ENCODE results near the gene TNNT1.
"Not testable (repeated sequence)": the region's sequence is repeated elsewhere in the genome, so short reads cannot be mapped to it uniquely, and the experiment has no call there.

Gene TNNT1, protein sequence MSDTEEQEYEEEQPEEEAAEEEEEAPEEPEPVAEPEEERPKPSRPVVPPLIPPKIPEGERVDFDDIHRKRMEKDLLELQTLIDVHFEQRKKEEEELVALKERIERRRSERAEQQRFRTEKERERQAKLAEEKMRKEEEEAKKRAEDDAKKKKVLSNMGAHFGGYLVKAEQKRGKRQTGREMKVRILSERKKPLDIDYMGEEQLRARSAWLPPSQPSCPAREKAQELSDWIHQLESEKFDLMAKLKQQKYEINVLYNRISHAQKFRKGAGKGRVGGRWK

DNA sequence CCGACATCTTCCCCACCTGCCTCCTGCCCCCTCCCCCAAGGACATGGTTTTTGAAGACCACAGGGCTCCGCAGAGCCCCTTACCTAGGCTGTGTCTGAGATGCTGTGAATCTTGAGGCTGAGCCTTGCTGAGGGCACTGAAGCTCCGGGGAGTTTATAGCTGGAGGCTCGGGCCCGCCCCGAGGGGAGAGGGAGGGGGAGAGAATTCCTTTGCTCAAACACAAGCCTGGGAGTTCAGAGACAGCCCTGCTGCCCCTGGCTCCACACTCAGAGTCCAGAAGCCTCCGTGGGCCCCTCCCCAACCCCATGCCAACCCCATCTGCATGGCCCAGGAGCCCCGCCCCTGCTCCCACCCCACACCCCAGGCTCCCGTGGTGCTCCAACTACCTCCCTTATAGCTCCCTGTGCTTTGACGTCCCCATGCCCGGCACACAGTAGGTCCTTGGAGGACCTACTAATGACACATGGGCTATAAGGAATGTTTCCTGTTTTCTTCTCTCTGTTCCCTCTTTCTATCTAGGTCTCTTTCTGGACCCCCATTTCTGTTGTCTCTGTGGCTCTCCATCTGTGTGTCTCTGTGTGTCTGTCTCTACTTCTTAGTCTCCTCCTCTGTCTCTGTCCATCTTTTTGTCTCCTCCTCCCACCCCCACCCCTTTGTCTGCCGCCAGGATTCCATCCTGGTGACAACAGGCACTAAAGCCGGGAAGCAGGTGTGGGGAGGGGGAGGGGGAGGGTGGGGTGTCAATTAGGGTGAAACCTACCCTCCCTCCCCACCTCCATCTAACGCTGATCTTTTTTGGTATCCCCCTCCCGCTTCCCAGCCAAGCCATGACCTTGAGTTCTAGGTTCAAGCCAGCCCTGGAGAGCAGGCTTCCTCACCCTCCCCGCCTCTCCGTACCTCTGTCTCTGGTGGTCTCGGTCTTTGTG is at the start of gene TNNT1:
TNNT1 (minus strand) TSS at position 129 of the 926 bp plus-strand sequence. CDS start 2,049 bp downstream, outside the sequence.
- no peak for DNase-seq (ENCODE audit: low read depth, low spot score)

GRCh38 chr19:55198651-55199050 is 49.6 kb upstream of the TNNT1 start:
- no peak for DNase-seq (ENCODE audit: low read depth, low spot score)

GRCh38 chr19:55197528-55197927 is 48.5 kb upstream of the TNNT1 start:
- no peak for DNase-seq (ENCODE audit: low read depth, low spot score)

GRCh38 chr19:55196803-55197202 is 47.8 kb upstream of the TNNT1 start:
- DNase-seq (ENCODE audit: low read depth, low spot score) = no peak

GRCh38 chr19:55193481-55193880 is 44.5 kb upstream of the TNNT1 start:
- DNase-seq (ENCODE audit: low read depth, low spot score) = no peak

- DNase-seq (ENCODE audit: low read depth, low spot score) = no peak
Observed at GRCh38 chr19:55189403-55189835, 40.4 kb upstream of the TNNT1 start.

- DNase-seq (ENCODE audit: low read depth, low spot score) = no peak
Observed at GRCh38 chr19:55188625-55189024, 39.6 kb upstream of the TNNT1 start.

- DNase-seq (ENCODE audit: low read depth, low spot score) = no peak
Observed at GRCh38 chr19:55186080-55186479, 37.1 kb upstream of the TNNT1 start.

DNA sequence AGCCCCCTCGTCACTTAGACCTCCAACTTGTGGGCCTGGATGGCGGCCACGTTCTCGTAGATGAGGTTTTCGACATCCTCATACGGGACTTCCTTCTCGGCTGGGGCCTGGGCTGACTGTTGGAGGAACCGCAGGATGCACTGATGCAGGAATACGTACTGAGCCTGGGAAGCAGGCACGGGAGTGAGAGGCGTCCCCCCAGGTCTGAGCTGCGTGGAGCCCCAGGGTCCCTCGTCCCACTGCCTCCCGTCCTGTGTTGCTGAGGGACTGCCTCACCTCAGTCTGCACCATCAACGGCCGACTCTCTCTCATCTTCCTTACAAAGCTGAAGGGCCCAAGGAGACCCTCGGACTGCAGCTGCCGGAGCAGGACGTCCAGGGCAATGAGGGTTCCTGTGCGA is 32.7 kb upstream of the TNNT1 start:
- no peak for DNase-seq (ENCODE audit: low read depth, low spot score)

- DNase-seq (ENCODE audit: low read depth, low spot score) = peak; percentile 42
Observed at GRCh38 chr19:55179606-55180484, 30.8 kb upstream of the TNNT1 start, which contains the start of gene SYT5. Gene SYT5 (minus strand): TSS chr19:55180289. CDS start chr19:55179041, 1,248 bp downstream.

- peak; percentile 69 for DNase-seq (ENCODE audit: low read depth, low spot score)
Observed at GRCh38 chr19:55178781-55179599, 30.0 kb upstream of the TNNT1 start.

DNA sequence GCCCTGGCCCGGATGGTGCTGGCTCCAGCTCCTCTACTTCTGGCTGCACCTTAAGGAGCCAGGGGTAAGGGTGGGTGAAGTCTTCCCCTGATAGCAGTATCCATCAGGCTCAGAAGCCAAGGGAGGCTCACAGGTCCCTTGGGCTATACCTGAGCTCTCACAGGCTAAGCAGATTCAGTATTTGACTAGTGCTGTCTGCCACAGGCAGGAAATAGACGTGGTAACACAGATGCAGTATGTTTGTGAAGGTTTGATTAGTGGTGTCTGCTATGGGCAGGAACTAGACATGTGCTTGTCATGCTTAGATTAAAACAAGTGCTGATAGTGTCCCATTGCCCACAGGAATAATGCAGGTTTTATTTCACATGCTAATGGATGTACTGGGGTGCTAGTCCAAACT is 27.1 kb upstream of the TNNT1 start:
- DNase-seq (ENCODE audit: low read depth, low spot score) = no peak

- no peak for DNase-seq (ENCODE audit: low read depth, low spot score)
Observed at GRCh38 chr19:55175117-55175867, 26.3 kb upstream of the TNNT1 start.

DNA sequence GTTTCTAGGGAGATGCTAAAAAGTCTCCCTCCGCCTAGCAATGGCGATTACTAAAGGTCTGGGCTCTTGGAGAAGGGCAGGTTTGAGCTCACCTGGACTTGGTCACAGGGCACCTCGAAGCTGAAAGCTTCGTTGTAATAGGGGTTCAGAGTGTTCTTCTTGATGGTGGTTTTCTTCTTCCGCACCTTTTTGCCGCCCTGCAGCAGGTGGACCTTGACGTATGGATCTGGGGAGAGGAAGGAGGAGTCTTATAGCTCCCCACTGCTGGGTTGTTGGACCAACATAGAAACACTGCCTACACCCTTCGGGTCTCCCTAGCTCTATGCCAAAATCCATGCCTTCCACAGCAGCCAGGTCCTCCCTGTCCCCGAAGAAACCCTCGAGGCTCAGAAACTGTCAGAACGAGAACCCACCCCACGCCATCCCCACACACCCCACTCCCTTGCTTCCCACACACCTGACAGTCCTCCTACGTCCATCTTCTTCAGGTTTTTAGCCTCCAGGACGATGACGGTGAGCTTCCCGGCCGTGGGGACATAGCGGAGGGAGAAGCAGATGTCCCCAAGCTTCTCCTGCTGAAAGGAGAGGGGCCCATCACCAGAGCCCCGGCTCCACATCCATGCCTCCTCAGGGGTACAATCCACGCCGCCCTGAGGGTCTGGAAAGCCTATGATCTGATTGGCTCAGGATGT is 25.6 kb upstream of the TNNT1 start:
- DNase-seq (ENCODE audit: low read depth, low spot score) = no peak

DNA sequence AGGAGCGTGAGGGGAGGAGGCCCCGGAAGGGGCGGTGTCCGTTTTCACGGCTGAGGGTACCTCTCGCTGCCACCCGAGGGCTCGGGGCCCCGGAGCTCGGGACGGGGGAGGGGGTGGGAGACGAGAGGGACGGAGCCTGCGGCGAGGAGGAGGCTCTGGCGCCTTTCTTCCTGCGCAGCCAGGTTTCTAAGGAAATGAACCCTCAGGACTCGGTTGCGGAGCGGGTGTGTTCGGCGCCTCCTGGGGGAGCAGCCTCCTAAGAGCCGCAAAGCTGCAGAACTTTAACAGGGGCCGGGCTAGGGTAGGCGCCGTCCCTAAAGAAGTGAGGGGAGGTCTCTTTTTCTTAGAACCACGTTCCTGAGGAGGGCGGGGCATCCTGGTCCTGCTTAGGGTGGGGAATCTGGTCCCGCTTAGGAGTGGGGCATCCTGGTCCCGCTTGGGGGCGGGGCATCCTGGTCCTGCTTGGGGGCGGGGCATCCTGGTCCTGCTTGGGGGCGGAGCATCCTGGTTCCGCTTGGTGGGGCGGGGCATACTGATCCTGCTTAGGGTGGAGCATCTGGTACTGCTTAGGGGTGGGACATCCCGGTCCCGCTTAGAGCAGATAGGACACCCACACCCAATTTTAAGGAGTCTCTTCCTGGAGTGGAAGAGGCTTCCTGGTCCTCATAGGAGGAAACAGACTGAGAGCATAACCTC is 24.9 kb upstream of the TNNT1 start:
- no peak for DNase-seq (ENCODE audit: low read depth, low spot score)

DNA sequence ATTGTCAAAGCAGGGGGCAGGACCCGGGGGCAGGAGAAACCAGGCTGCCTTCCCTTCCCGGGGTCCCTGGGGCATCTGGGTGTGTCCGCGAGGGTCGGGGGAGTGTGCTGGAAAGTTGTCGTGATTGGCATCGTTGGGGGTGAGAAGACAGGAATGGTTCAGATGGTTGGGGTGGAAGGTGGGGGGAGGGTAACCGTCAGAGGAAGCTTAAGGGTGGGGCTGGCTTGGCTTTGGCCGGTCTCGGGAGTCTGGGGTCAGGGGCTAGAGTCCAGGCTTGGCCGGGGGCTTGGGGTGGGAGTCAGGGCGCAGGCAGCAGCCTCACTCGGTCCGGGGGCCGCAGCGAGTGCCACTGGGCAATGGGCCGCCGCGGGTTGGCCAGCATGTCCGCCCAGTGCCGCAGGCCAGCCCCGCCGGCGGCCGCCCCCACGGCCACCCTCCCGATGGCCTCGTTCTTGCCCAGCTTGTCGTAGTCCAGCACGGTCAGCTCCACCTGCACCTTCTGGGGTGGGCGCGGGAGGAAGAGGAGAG is 24.2 kb upstream of the TNNT1 start:
- DNase-seq (ENCODE audit: low read depth, low spot score) = no peak

- no peak for DNase-seq (ENCODE audit: low read depth, low spot score)
Observed at GRCh38 chr19:55172741-55173140, 23.7 kb upstream of the TNNT1 start.

DNA sequence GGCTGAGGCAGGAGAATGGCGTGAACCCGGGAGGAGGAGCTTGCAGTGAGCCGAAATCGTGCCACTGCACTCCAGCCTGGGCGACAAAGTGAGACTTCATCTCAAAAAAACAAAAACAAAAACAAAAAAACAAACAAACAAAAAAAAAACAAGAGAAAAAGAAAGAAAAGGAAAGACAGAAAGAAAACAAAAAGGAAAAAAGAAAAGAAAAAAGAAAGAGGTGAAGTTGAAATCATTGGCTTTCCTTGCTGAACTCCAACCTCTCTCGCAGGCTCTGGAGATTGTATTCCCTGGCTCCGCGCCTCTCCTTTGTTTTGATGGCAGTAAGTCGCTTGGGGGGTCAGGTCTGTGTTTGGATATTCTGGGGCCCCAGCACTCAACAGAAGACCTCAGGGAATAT is 23.3 kb upstream of the TNNT1 start:
- DNase-seq (ENCODE audit: low read depth, low spot score) = not testable (repeated sequence)

DNA sequence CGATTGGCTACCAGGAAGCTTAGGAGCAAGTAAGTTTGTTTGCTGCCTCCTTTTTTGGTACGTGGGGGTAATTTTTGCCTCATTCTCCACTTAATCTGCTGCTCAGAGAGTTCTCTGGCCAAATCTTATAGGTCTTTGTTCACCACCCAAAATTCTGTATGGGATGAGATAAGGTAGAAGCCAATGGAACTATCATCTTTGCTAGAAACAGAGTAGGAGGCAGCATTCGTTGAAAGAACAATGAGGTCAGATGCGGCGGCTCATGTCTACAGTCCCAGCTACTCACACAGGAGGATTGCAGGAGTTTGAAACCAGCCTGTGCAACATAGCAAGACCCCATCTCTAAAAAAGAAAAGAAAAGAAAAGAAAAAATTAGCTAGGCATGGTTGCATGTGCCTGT is 22.4 kb upstream of the TNNT1 start:
- DNase-seq (ENCODE audit: low read depth, low spot score) = no peak

Data from activated naive CD8-positive, alpha-beta T cell treated with anti-CD3 and anti-CD28 coated beads, Interleukin-2, amount 50 U/mL, for 16 hours (primary cell).